ENCODE measurements around the gene OR10AD1.

Gene OR10AD1

GRCh38 chr12:48163150-48163747, 39.8 kb downstream of the OR10AD1 start:
- in situ Hi-C loops (cut with MboI; ENCODE audit: low sequenced_read_pairs): loop anchor here (25.0 kb wide), 1 partner anchor 426 kb away; the partner anchor contains the start of gene ENDOU

DNA sequence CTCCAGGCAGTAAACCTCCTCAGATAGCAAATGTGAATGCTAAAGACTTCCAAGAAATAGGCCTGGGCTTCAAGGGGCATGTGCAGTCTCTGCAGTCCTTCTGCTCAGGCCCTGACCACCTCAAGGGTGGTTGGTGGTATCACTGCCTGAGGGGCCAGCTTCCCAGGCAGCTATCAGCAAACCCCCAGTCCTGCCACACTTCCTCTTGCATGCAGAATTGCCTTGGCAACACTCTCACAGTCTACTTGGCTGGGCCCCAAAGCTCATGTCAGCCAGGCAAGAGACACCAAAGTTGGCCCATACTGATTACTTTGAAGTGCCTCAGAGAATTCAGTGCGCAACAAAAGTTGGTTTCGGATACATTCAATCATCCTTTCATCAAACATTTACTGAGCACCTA, 42.3 kb downstream of the OR10AD1 start:
- in situ Hi-C loops (cut with MboI; ENCODE audit: low sequenced_read_pairs): loop anchor here (25.0 kb wide), 1 partner anchor 424 kb away; the partner anchor contains the start of gene ENDOU

GRCh38 chr12:48160046-48160445, 43.0 kb downstream of the OR10AD1 start:
- in situ Hi-C loops (cut with MboI; ENCODE audit: low sequenced_read_pairs): loop anchor here (25.0 kb wide), 1 partner anchor 423 kb away; the partner anchor contains the start of gene ENDOU

DNA sequence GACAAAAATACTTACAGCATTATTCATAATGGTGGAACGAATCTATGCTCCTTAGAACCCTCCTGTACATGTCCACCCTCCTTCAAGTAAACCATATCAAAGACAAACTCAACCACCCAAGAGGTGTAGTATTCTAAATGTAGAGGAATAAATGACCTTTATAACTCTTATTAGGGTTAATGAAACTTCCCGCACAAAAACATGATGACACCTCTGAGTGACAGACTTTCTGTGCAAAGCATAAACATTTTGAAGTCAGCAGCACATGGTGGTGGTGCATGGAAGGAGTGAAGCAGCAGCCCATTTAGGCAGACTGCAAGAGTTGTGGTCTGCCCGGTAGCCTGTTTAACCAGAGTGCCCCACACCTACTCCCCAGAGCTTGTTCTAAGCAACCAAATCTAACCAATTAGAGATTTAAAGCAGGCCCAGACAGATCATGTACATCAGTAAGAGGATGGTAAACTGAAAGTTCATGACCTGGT, 45.2 kb downstream of the OR10AD1 start:
- in situ Hi-C loops (cut with MboI; ENCODE audit: low sequenced_read_pairs): loop anchor here (25.0 kb wide), 1 partner anchor 421 kb away; the partner anchor contains the start of gene ENDOU

DNA sequence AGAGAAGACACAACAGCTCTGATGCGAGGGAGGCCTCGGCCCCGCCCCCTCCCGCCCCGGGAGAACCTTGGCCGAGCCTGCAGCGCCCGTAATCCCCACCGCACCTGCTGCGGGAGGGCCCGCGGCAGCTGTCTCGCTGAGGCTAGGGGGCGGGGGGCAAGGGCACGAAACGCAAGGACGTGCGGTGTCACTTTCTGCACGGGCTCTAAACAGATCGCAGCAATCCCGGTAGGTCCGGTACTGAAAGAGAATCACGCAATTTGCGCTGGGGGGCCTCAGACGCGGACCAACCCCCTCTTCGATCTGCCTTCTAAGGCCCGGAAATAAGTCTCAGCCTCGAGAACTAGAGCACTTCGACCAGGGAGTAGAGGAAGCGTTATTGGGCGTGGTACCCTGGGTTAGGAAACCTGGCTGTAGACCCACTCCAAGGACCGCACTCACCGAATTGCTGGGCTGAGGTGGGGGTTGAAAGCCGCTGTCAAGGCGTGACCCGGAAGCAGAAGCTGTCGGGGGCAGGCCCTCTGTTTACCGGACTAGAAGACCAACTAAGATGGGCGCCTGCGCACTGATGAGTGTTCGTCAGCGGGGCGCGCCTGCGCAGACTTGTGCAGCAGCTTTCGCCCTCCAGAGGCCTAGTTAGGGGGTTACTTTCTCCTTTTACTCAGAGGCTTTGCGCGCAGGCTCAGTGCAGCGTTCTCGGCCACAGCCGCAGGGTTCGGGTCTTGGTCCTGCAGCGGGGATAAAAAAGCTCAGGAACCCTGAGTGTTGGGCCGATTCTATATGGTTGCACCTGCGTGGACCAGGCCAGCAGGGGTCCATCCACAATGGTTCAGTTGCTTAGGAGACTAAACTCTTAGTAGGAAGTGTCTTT, 45.8 kb downstream of the OR10AD1 start, which contains the start of gene ASB8:
ASB8 (minus strand) TSS at position 498 of the 871 bp plus-strand sequence. CDS start 4,019 bp downstream, outside the sequence.
- in situ Hi-C loops (cut with MboI; ENCODE audit: low sequenced_read_pairs): loop anchor here (25.0 kb wide), 1 partner anchor 420 kb away; the partner anchor contains the start of gene ENDOU

DNA sequence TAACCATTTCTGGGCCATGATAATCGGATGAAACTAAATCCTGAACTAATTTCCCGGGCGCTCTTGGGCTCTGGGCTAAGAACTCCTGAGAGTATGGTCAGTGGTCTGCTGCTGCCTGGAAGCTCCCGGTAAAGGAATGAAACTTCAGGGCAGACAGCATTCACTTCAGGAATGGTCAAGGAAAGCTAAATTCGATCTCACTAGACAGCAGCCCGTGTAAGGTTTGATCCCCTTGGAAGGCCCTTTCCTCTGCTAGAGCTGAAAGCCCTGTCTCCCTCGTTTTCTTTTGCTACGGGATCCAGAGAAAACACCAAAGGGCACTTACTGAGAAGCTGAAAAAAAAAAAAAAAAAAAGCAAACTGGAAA, 46.5 kb downstream of the OR10AD1 start:
- in situ Hi-C loops (cut with MboI; ENCODE audit: low sequenced_read_pairs): loop anchor here (25.0 kb wide), 1 partner anchor 419 kb away; the partner anchor contains the start of gene ENDOU

GRCh38 chr12:48155786-48156185, 47.3 kb downstream of the OR10AD1 start:
- in situ Hi-C loops (cut with MboI; ENCODE audit: low sequenced_read_pairs): loop anchor here (25.0 kb wide), 1 partner anchor 418 kb away; the partner anchor contains the start of gene ENDOU

Measured in HL-60/S4 treated with retinoic acid at 250 ng/mL for 4 days and 3 days (cell line).